ENCODE results near the gene PCK1. TPM values are rescaled to one million over a fixed set of nuclear protein-coding genes. Genes with fewer than 3 reads are reported as not detected.

Gene PCK1
- total and polyA plus RNA-seq, 2 experiments from 2014 or later, result not detected

- no peaks in the 10 kb centered on the region for H3K9me2 ChIP-seq (ENCODE audit: insufficient read depth)
- WGBS, 2 experiments (ENCODE audit: low coverage in 1 of 2, low lambda C conversion rate in 2 of 2, missing lambda C conversion rate in 2 of 2), result 42 to 55% methylated on average over 8 of the region's 8 CpGs
- H3K9ac ChIP-seq, result no peak overlapping the region
- H3K4me3 ChIP-seq, result no peak overlapping the region
- in situ Hi-C loops (cut with MboI), result loop anchor here (10.0 kb wide), 1 partner anchor 206 kb away; no protein-coding TSS in a partner anchor
- no peaks in the 10 kb centered on the region for H3K36me3 ChIP-seq (ENCODE audit: low read depth)
- peaks cover 83% of the 10 kb centered on the region for H3K27me3 ChIP-seq (replicated peaks; ENCODE audit: insufficient read depth)
- TF ChIP-seq EZH2 (IDR thresholded peaks at IDR 0.05; ENCODE audit: insufficient read depth, poor library complexity, severe bottlenecking), result no peak
- TF ChIP-seq EZH2phosphoT487 (IDR thresholded peaks at IDR 0.05; ENCODE audit: insufficient read depth, low read depth), result no peak
- no peaks in the 10 kb centered on the region for H3K4me1 ChIP-seq (ENCODE audit: insufficient read depth)
- H2AFZ ChIP-seq, result no peak overlapping the region
- H3K27ac ChIP-seq, result no peak overlapping the region
- no peaks in the 10 kb centered on the region for H3F3A ChIP-seq (ENCODE audit: insufficient read depth)
- no peaks in the 10 kb centered on the region for H3K79me2 ChIP-seq (ENCODE audit: insufficient read depth)
- no peak overlapping the region for H3K4me2 ChIP-seq (ENCODE audit: unreplicated experiment)
- H3K9me3 ChIP-seq (ENCODE audit: low read depth), result no peaks in the 10 kb centered on the region
- H4K20me1 ChIP-seq (ENCODE audit: insufficient read depth), result no peaks in the 10 kb centered on the region
- no peak for DNase-seq
Measured at GRCh38 chr20:57570920-57571319, 10.0 kb downstream of the PCK1 start.

DNA sequence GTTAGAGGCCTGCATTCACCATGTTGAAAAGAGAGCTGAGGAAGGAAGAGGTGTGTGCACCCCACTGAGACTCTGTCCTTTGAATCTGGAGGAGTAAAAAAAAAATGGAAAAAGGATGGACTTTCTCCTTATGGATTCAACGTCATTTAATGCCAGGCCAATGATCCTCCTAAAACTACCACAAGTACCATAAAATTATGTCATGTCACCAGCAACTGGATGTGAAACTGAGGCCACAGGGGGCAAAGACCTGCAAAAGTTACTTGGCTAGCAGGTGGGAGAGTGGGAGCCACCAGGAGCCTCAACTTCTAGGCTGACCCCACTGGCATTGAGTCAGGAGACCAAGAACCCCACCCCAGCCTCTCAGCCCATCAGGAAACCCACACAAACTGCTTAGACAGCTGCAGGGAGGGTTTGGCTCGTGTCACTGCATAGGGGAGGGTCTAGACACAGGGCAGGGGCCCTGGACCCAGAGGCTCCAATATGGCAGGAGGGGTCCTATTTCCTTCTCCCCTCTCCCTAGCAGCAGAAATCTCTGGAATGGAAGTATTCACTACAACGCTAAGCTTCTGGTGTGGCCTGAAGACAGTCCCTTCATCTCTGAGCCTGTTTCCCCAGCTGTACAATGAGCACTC, 11.0 kb downstream of the PCK1 start:
- H3K9me3 ChIP-seq (ENCODE audit: low read depth), result no peaks in the 10 kb centered on the region
- H3K4me1 ChIP-seq (ENCODE audit: insufficient read depth), result no peaks in the 10 kb centered on the region
- no peaks in the 10 kb centered on the region for H3K9me2 ChIP-seq (ENCODE audit: insufficient read depth)
- H3K27ac ChIP-seq, result no peak overlapping the region
- no peaks in the 10 kb centered on the region for H3K79me2 ChIP-seq (ENCODE audit: insufficient read depth)
- TF ChIP-seq EZH2phosphoT487 (IDR thresholded peaks at IDR 0.05; ENCODE audit: insufficient read depth, low read depth) (no peak), EZH2 (IDR thresholded peaks at IDR 0.05; ENCODE audit: insufficient read depth, poor library complexity, severe bottlenecking) (no peak)
- H3K27me3 ChIP-seq (replicated peaks; ENCODE audit: insufficient read depth), result peaks cover 82% of the 10 kb centered on the region
- no peak overlapping the region for H2AFZ ChIP-seq
- no peak overlapping the region for H3K9ac ChIP-seq
- no peak overlapping the region for H3K4me2 ChIP-seq (ENCODE audit: unreplicated experiment)
- 49 to 75% methylated on average over 2 to 3 of the region's 3 CpGs for WGBS, 2 experiments (ENCODE audit: low coverage in 1 of 2, low lambda C conversion rate in 2 of 2, missing lambda C conversion rate in 2 of 2)
- no peaks in the 10 kb centered on the region for H3F3A ChIP-seq (ENCODE audit: insufficient read depth)
- H3K4me3 ChIP-seq, result no peak overlapping the region
- H4K20me1 ChIP-seq (ENCODE audit: insufficient read depth), result no peaks in the 10 kb centered on the region
- no peak for DNase-seq
- in situ Hi-C loops (cut with MboI), result loop anchor here (10.0 kb wide), 1 partner anchor 207 kb away; no protein-coding TSS in a partner anchor
- no peaks in the 10 kb centered on the region for H3K36me3 ChIP-seq (ENCODE audit: low read depth)

DNA sequence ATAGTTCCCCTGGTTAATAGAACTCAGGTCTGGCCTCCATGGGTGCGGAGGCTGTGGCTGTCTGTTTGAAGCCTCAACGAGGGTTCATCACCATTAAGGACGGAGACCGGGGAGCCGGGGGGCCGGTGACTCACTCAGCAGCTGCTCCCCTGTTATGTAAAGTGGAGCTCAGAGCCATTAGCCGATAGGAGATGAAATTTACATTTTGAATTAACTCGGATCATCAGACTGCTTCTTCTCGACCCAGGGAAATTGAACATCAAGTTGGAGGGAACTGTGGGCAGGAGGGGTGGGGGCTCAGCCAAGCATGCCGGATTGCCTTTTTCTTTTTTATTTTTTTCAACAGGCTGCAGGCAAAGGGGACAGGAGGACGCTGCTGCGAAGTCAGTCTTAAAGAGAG, 12.3 kb downstream of the PCK1 start:
- TF ChIP-seq EZH2 (IDR thresholded peaks at IDR 0.05; ENCODE audit: insufficient read depth, poor library complexity, severe bottlenecking) (no peak), EZH2phosphoT487 (IDR thresholded peaks at IDR 0.05; ENCODE audit: insufficient read depth, low read depth) (no peak)
- WGBS, 2 experiments (ENCODE audit: low coverage in 1 of 2, low lambda C conversion rate in 2 of 2, missing lambda C conversion rate in 2 of 2), result 37 to 38% methylated on average over 11 to 12 of the region's 12 CpGs
- Histone ChIP-seq H3K27me3 (replicated peaks; ENCODE audit: insufficient read depth) (peaks cover 83% of the 10 kb centered on the region), H4K20me1 (ENCODE audit: insufficient read depth) (no peaks in the 10 kb centered on the region), H3K4me3 (no peak overlapping the region), H3K4me1 (ENCODE audit: insufficient read depth) (no peaks in the 10 kb centered on the region), H3K27ac (no peak overlapping the region), H3K9me3 (ENCODE audit: low read depth) (no peaks in the 10 kb centered on the region), H3K4me2 (ENCODE audit: unreplicated experiment) (no peak overlapping the region), H3F3A (ENCODE audit: insufficient read depth) (no peaks in the 10 kb centered on the region), H3K36me3 (ENCODE audit: low read depth) (no peaks in the 10 kb centered on the region), H3K79me2 (ENCODE audit: insufficient read depth) (no peaks in the 10 kb centered on the region), H3K9ac (no peak overlapping the region), H2AFZ (no peak overlapping the region), H3K9me2 (ENCODE audit: insufficient read depth) (no peaks in the 10 kb centered on the region)
- no peak for DNase-seq
- in situ Hi-C loops (cut with MboI), result loop anchor here (10.0 kb wide), 1 partner anchor 208 kb away; no protein-coding TSS in a partner anchor

DNA sequence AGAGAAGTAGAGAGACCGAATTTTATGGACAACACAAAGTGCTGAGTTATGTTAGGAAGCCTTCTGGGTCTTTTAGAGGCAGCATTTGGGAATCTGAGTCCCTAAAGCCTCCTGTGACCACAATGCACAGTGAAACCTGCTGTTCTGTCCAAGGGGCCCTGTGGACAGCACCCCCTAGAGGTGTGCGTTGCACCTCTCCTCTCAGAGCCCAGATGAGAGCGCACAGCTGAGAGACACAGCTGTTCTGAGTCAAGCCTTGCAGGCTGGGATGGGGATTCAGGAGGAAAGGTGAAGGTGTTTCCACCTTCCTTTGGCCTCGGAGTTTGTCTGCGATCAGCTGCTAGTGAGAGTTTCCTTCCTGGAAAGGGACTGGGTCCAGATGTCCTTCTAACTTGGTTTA, 13.0 kb downstream of the PCK1 start:
- in situ Hi-C loops (cut with MboI), result loop anchor here (10.0 kb wide), 1 partner anchor 209 kb away; no protein-coding TSS in a partner anchor
- Histone ChIP-seq H3F3A (ENCODE audit: insufficient read depth) (no peaks in the 10 kb centered on the region), H3K4me1 (ENCODE audit: insufficient read depth) (no peaks in the 10 kb centered on the region), H3K27ac (no peak overlapping the region), H3K36me3 (ENCODE audit: low read depth) (no peaks in the 10 kb centered on the region), H3K79me2 (ENCODE audit: insufficient read depth) (no peaks in the 10 kb centered on the region), H3K4me3 (no peak overlapping the region), H2AFZ (no peak overlapping the region), H3K9me2 (ENCODE audit: insufficient read depth) (no peaks in the 10 kb centered on the region), H4K20me1 (ENCODE audit: insufficient read depth) (no peaks in the 10 kb centered on the region), H3K4me2 (ENCODE audit: unreplicated experiment) (no peak overlapping the region), H3K27me3 (replicated peaks; ENCODE audit: insufficient read depth) (peaks cover 84% of the 10 kb centered on the region), H3K9ac (no peak overlapping the region), H3K9me3 (ENCODE audit: low read depth) (no peaks in the 10 kb centered on the region)
- WGBS, 2 experiments (ENCODE audit: low coverage in 1 of 2, low lambda C conversion rate in 2 of 2, missing lambda C conversion rate in 2 of 2), result 51 to 52% methylated on average over 5 of the region's 5 CpGs
- TF ChIP-seq EZH2phosphoT487 (IDR thresholded peaks at IDR 0.05; ENCODE audit: insufficient read depth, low read depth) (no peak), EZH2 (IDR thresholded peaks at IDR 0.05; ENCODE audit: insufficient read depth, poor library complexity, severe bottlenecking) (no peak)
- DNase-seq, result no peak

Data from GM23248 (cell line).